ENCODE data around the gene CD19.

DNA sequence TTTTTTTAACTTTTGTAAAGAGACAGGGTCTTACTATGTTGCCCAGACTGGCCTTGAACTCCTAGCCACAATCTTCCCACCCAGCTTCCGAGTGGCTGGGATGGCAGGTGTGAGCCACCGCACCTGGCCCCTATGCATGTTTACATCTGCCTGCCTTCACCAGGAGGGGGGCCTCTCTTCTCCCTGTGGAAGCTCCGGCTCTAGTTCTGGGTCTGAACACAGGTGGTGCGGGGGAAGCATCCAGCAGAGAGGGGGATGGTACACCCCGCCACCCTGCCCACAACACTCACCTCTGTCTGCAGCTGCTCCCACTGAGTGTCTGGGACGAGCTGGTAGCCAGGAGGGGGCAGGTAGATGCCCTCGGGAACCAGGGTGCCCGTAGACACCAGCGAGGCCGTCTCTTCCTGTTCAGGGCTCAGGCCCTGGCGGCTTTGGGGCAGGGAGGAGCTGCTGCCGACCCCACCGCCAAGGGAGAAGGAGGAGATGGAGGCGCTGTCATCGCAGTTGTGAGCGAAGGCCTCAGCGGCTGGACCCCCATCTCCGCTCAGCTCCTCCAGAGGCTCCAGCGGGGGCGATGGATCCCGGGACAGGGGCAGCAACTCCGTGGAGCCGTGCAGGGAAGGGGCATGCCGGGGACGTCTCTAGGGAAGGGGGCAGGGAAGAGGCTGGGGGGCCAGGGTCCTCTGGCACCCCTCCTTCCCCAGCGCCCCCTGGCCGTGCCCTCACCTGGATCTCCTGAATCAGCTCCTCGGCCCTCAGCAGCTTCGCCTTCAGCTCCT lies 17.6 kb upstream of the CD19 start:
- no peak for TF ChIP-seq ZNF274 (IDR thresholded peaks at IDR 0.05; ENCODE audit: low read depth, low read length)
- TF ChIP-seq SUZ12 (IDR thresholded peaks at IDR 0.05; ENCODE audit: extremely low read depth, insufficient read depth, insufficient read length), result no peak

Measured in NT2/D1 (cell line).